ENCODE data around the gene PUM2.

Gene PUM2

GRCh38 chr2:20215183-20216040, 135.2 kb downstream of the PUM2 start:
- DNase-seq (ENCODE audit: low spot score), result no peak

- DNase-seq (ENCODE audit: low spot score), result no peak
Observed at GRCh38 chr2:20214566-20215182, 136.0 kb downstream of the PUM2 start.

DNA sequence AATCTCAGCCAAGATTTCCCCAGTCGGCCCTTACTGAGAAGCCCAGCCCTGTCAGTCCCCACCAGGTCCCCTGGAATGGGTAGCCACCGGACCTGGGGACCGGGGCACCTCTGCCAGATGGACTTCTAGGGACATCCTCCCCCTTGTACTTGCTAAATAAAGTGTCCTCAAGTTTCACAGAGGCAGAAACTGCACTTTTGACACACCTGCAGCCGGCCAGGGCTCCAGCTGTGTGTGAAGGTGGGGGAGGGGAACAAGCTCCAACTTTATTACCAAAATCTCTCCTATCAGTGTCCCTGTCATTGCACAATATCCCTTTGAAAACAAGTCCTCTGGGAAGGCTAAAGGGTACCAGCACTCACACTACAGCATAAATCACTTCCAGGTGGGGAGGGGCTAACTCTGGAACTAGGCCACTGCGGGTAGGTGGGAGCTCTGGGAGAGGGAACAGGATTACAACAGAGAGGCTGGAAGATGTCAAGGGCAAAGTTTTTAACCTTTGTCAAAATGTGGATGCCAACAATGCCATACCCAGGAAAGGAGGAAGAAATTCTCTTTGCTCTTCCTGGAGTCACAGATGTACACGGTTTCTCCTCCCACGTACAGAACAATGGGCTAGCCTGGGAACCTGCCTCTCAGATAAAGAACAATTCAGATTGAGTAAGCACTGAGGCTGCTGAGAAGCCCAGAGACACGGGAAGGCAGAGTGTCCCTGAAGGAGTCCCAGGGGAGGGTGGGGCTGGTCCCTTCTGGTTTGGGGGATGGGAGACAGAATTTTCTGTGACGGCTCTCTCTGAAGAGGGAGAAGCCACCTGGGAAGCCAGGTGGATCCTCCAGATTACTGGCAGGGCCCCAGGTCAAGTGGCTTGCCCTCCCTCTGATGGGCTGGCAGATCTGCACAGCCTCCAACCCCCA, 136.7 kb downstream of the PUM2 start:
- no peak for DNase-seq (ENCODE audit: low spot score)

DNA sequence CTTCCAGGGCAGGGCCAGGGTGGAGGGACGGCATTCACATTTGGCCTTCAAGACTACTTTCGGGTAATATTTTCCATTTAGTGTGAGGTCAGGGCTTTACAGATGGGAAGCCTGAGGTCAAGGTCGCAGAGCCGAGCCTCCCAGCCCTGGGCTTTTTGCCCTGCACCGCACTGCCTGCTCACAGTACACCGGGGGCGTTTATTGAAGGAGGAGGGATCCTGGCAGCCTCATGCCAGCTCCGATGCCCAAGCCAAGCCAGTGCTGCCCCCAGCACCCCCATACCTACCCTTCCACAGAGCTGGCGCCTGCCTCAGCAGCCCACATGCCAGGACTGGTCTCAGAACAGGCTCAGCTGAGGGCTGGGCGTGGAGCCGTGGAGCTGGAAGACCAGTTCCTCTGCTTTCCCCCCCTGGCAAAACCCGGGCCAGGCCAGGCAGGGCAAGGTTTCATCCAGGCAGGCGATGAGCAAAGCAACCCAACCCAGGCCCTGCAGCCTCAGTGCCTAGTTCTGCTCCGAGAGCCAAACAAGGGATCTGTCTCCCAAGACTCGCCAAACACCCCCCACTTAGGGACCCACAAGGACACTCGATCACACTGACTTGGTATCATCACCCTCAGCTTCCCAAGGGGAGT, 137.7 kb downstream of the PUM2 start:
- no peak for DNase-seq (ENCODE audit: low spot score)

GRCh38 chr2:20212459-20212870, 138.2 kb downstream of the PUM2 start:
- no peak for DNase-seq (ENCODE audit: low spot score)

- DNase-seq (ENCODE audit: low spot score), result no peak
Observed at GRCh38 chr2:20211860-20212458, 138.7 kb downstream of the PUM2 start.

DNA sequence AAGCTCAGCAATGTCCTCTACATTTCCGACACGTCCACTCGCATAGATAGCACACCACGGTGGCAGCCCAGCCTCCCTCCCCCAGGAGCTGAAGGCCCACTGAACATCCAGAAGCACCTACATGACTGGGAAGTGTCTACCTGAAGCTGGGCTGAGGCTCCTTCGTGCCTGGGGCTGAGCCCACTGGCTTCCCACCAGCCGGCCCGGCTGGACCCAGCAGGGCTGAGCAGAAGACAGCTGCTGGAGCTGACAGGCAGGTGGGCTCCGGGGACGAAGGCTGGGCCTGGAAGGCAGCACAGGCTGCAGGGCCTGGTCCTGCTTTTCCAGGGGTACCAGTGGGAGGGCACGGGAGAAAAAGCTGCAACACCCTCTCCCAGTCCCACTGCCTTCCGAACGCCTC, 139.2 kb downstream of the PUM2 start:
- DNase-seq (ENCODE audit: low spot score), result no peak

DNA sequence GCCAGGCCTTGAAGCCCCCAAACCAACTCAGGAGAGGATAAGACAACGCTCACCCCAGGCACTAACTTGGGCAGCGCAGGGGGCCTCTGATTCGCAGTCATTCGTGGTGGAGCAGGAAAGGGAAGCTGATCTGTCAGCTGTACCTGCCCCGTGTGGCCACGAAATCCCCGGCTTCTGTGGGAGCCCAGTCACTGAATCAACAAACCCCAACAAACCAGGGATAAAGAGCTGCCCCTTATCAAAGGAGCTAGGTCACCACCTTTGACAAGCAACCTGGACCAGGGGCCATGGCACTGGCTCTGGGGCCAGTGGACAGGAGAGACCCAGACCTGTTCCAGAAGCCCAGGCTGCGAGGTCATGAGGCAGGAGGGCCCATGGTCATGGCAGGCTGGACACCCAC, 140.2 kb downstream of the PUM2 start:
- no peak for DNase-seq (ENCODE audit: low spot score)

- no peak for DNase-seq (ENCODE audit: low spot score)
Observed at GRCh38 chr2:20209373-20210109, 141.1 kb downstream of the PUM2 start.

- no peak for DNase-seq (ENCODE audit: low spot score)
Observed at GRCh38 chr2:20208476-20208859, 142.2 kb downstream of the PUM2 start.

- no peak for DNase-seq (ENCODE audit: low spot score)
Observed at GRCh38 chr2:20207051-20207450, 143.6 kb downstream of the PUM2 start.

- no peak for DNase-seq (ENCODE audit: low spot score)
Observed at GRCh38 chr2:20205915-20206524, 144.6 kb downstream of the PUM2 start.

DNA sequence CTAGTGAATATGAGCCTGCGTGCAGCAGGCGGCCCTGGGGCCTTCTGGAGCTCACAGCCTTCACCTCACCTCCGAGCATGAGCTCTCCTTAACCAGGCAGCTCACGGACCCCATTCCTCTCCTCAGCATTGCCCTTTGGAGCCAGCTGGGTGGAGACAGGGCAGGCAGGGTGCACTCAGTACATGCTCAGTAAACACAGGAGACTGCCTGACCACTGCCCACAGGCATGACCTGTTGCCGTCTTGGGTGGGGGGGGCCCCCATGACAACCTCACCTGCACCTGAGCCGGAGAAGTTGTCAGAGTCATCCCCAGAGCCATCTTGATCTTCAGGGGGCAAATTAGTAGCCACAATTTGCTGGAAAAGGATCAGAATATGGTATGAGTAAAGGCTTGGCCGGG, 145.6 kb downstream of the PUM2 start:
- no peak for DNase-seq (ENCODE audit: low spot score)

DNA sequence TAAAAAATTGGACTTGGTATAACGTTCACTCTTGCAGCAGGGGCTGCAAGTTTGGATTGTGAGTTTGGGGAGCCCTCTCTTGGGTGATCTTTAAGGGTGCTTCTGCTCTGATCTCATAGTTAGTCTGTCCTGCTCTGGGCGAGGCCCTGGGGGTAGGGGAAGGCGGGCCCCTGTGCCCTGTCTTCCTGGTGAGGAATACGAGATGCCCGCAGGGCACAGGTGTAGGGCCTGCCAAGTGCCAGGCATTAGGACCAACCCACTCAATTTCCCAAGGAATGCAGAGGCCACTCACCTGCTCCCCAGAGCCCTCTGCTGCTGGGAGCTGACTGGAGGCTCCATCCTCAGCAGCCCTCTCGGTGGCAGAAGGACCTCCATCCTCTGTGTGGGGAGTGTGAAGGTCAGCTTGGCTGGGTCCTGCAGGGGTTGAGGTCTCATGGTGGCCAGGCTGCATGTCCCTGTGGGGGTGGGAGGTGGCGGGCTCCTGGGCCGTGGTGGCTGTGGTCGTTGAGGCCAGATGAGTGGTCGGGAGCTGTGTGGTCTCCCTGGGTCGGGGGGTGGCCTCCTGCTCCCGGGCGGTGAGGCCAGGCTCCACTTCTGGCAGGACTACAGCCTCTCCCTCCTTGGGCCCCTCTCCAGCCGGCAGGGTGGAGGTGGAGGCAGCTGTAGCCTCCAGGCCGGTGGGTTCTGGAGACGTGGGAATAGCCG, 147.0 kb downstream of the PUM2 start:
- DNase-seq (ENCODE audit: low spot score), result no peak

DNA sequence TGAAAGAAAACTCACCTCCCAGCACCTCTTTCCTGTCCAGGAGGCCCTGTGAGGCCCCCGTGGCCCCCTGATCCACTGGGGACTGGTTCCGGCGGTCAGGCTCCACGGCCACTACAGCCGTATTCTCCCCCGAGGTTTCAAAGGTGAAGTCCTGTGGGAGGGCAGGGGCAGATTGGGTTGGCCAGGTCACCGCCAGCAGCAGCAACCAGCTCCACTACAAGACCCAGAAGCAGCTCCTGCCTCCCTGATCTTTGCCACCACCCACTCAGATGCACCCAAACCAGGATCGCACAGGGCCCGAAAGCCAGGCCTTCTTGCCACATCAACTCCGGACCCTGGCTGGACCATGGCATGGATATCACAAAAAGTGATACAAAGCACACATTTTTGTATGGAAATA, 147.6 kb downstream of the PUM2 start:
- DNase-seq (ENCODE audit: low spot score), result no peak

DNA sequence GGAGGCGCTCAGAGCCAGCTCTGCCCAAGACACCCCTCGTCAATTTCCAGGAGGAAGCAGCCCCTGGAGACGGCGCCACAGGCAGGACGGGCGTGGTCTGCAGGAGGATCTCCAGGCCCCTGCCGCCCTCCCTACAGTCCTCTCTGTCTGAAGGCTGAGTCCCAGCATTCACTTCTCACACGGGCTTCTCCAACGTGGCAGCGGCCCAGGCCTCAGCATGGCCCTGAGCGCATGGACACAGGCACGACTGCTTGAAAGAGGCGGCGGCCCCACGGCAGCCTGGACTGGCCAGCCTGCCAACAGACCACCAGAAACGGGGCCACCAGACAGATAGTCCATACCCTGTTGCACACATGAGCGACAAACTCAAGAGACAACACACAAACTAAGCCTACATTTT, 149.0 kb downstream of the PUM2 start:
- DNase-seq (ENCODE audit: low spot score), result no peak

DNA sequence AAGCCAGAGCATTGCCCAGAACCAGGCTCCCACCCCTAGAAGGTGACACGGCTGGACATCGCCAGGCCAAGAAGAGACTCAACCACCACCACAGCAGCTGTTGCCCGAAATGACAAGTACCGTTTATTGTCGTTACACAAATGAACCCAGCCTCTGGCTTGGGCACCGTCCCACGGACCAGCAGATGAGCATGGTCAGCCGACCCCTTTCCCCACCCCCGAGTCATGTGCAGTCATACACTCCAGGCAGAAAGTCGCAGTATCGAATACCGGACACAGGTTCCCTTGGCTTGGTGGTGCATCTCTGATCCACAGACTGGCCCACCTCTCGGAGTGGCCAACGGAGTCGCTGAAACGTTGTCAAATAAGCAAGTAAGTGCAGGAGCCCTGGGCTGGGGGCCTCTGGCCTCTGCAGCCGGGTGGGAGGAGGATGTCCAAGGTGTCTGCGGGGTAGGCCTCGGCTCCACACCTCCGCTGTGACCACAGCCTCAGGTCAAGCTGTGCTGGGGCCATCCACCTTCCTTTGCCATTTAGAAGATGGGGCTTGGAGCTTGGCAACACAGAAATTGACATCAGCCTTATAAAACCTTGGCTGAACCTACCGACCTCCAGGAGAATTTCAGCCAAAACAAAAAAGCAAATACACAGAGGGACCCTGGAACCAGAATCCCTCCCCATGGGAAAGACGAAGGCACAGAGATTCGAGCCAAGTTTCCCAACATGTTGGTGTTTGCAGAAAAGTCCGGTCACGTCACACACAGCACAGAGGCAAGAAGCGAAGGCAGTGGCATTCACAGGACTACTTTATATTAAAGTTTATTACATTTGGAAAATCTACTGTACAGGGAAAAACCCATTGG, 149.7 kb downstream of the PUM2 start:
- no peak for DNase-seq (ENCODE audit: low spot score)

GRCh38 chr2:20199633-20200270, 150.9 kb downstream of the PUM2 start:
- no peak for DNase-seq (ENCODE audit: low spot score)
